WTC11 (cell line): ENCODE data around the gene PKP1. TPM values are rescaled to one million over a fixed set of nuclear protein-coding genes. Genes with fewer than 3 reads are reported as not detected.

Source experiments
- ATAC-seq: fragments of 200-7000 bp; cut with Tn5 transposase; 2 replicates; pipeline ENCODE4 v1.10.0; 2021; ENCODE audit warnings: mild to moderate bottlenecking, moderate library complexity
- CTCF ChIA-PET: fragments of 300-600 bp; sonication (Branson Sonifier 250); formaldehyde crosslinking; loops from one replicate; lab custom pipeline; 2021; ENCODE audit warnings: antibody characterized with exemption; lab: Charles Lee
- POLR2A ChIA-PET: fragments of 350-600 bp; sonication (Branson Sonifier 250); formaldehyde crosslinking; loops from one replicate; lab custom pipeline; 2021; ENCODE audit warnings: antibody characterized with exemption; lab: Charles Lee
- DNase-seq: peaks from one replicate; pipeline ENCODE4 v3.0.0; 2021; ENCODE audit warnings: low spot score
- H3K27ac Mint-ChIP-seq: 2 replicates; pipeline ENCODE4 v1.8.0; 2021; ENCODE audit warnings: mixed read lengths
- H3K27me3 Mint-ChIP-seq: 2 replicates; pipeline ENCODE4 v1.8.0; 2021; ENCODE audit warnings: low read depth, mild to moderate bottlenecking, moderate library complexity, mixed read lengths
- H3K36me3 Mint-ChIP-seq: 2 replicates; pipeline ENCODE4 v1.8.0; 2021; ENCODE audit warnings: mixed read lengths
- H3K4me1 Mint-ChIP-seq: 2 replicates; pipeline ENCODE4 v1.8.0; 2022; ENCODE audit warnings: mixed read lengths
- H3K4me3 Mint-ChIP-seq: 2 replicates; pipeline ENCODE4 v1.8.0; 2021; ENCODE audit warnings: mild to moderate bottlenecking, moderate library complexity, mixed read lengths
- H3K9me3 Mint-ChIP-seq: 2 replicates; pipeline ENCODE4 v1.8.0; 2021; ENCODE audit warnings: mixed read lengths
- CBFB ChIP-seq: sonication (generic); formaldehyde crosslinking; IDR thresholded peaks from 2 replicates; pipeline ENCODE4 v1.8.1; 2022; ENCODE audit warnings: mild to moderate bottlenecking, low read depth, missing genetic modification reagents
- CREB1 ChIP-seq: sonication (generic); formaldehyde crosslinking; IDR thresholded peaks from 2 replicates; pipeline ENCODE4 v1.8.0; 2023; ENCODE audit warnings: mild to moderate bottlenecking, missing genetic modification reagents
- ESRRA ChIP-seq: sonication (generic); formaldehyde crosslinking; IDR thresholded peaks from 2 replicates; pipeline ENCODE4 v1.8.1; 2022; ENCODE audit warnings: mild to moderate bottlenecking, missing genetic modification reagents, borderline replicate concordance
- FOXP1 ChIP-seq: sonication (generic); formaldehyde crosslinking; IDR thresholded peaks from 2 replicates; pipeline ENCODE4 v1.8.0; 2022; ENCODE audit warnings: missing genetic modification reagents, mild to moderate bottlenecking, moderate library complexity, borderline replicate concordance
- GABPB1 ChIP-seq: sonication (generic); formaldehyde crosslinking; IDR thresholded peaks from 2 replicates; pipeline ENCODE4 v1.8.1; 2023; ENCODE audit warnings: mild to moderate bottlenecking, missing genetic modification reagents
- GRHL2 ChIP-seq: fragments of 250-450 bp; sonication (Bioruptor Pico); IDR thresholded peaks from 2 replicates; pipeline ENCODE4 v1.8.0; 2022; ENCODE audit warnings: mild to moderate bottlenecking, moderate library complexity; ENCODE audit not compliant: insufficient replicate concordance, severe bottlenecking
- IRF2 ChIP-seq: sonication (generic); formaldehyde crosslinking; IDR thresholded peaks from 2 replicates; pipeline ENCODE4 v1.8.0; 2022; ENCODE audit warnings: low read depth, missing genetic modification reagents, borderline replicate concordance
- JUN ChIP-seq: sonication (generic); formaldehyde crosslinking; IDR thresholded peaks from 2 replicates; pipeline ENCODE4 v1.8.0; 2023; ENCODE audit warnings: mild to moderate bottlenecking, missing genetic modification reagents
- KAT7 ChIP-seq: sonication (generic); formaldehyde crosslinking; IDR thresholded peaks from 2 replicates; pipeline ENCODE4 v1.8.1; 2023; ENCODE audit warnings: missing genetic modification reagents, mild to moderate bottlenecking, borderline replicate concordance
- MXD4 ChIP-seq: fragments of 250-450 bp; sonication (Bioruptor Pico); IDR thresholded peaks from 2 replicates; pipeline ENCODE4 v1.8.0; 2021; ENCODE audit warnings: mild to moderate bottlenecking, moderate library complexity, borderline replicate concordance
- NR2C2 ChIP-seq: sonication (generic); formaldehyde crosslinking; IDR thresholded peaks from 2 replicates; pipeline ENCODE4 v1.8.0; 2022; ENCODE audit warnings: mild to moderate bottlenecking, missing genetic modification reagents
- RELA ChIP-seq: sonication (generic); formaldehyde crosslinking; IDR thresholded peaks from 2 replicates; pipeline ENCODE4 v1.8.1; 2022; ENCODE audit warnings: missing genetic modification reagents, mild to moderate bottlenecking, borderline replicate concordance
- RORB ChIP-seq: fragments of 250-450 bp; sonication (Bioruptor Pico); IDR thresholded peaks from 2 replicates; pipeline ENCODE4 v1.9.0; 2021; ENCODE audit warnings: mild to moderate bottlenecking
- SP1 ChIP-seq: sonication (generic); formaldehyde crosslinking; conservative IDR thresholded peaks from 2 replicates; pipeline ENCODE4 v1.8.1; 2022; ENCODE audit warnings: missing genetic modification reagents
- TEAD1 ChIP-seq: sonication (generic); formaldehyde crosslinking; IDR thresholded peaks from 2 replicates; pipeline ENCODE4 v1.8.0; 2022; ENCODE audit warnings: mild to moderate bottlenecking, missing genetic modification reagents
- TEAD4 ChIP-seq: sonication (generic); formaldehyde crosslinking; IDR thresholded peaks from 2 replicates; pipeline ENCODE4 v1.8.0; 2022; ENCODE audit warnings: mild to moderate bottlenecking, missing genetic modification reagents
- TP53 ChIP-seq: sonication (generic); formaldehyde crosslinking; IDR thresholded peaks from 2 replicates; pipeline ENCODE4 v1.8.1; 2023; ENCODE audit warnings: mild to moderate bottlenecking, missing genetic modification reagents
- ZNF219 ChIP-seq: sonication (generic); formaldehyde crosslinking; IDR thresholded peaks from 2 replicates; pipeline ENCODE4 v1.8.0; 2023; ENCODE audit warnings: missing genetic modification reagents, mild to moderate bottlenecking, borderline replicate concordance
- ZNF396 ChIP-seq: fragments of 250-450 bp; sonication (Bioruptor Pico); IDR thresholded peaks from 2 replicates; pipeline ENCODE4 v1.8.0; 2021; ENCODE audit warnings: mild to moderate bottlenecking, moderate library complexity, borderline replicate concordance
- total RNA-seq: library from RNA; stranded (reverse); gene quantifications from 3 replicates; pipeline ENCODE4 v1.2.3, GENCODE V29; 2021
- TF ChIP-seq, protein P1 (sequence below): sonication (generic); formaldehyde crosslinking; IDR thresholded peaks from 2 replicates; pipeline ENCODE4 v1.8.0; 2022; ENCODE audit warnings: mild to moderate bottlenecking, missing genetic modification reagents
- TF ChIP-seq, protein P2 (sequence below): sonication (generic); formaldehyde crosslinking; IDR thresholded peaks from 2 replicates; pipeline ENCODE4 v1.8.1; 2022; ENCODE audit warnings: mild to moderate bottlenecking, moderate library complexity, missing genetic modification reagents
- TF ChIP-seq, protein P3 (sequence below): sonication (generic); formaldehyde crosslinking; IDR thresholded peaks from 2 replicates; pipeline ENCODE4 v1.8.1; 2023; ENCODE audit warnings: mild to moderate bottlenecking, missing genetic modification reagents, moderate library complexity
- TF ChIP-seq, protein P4 (sequence below): sonication (generic); formaldehyde crosslinking; IDR thresholded peaks from 2 replicates; pipeline ENCODE4 v1.8.1; 2023; ENCODE audit warnings: mild to moderate bottlenecking, missing genetic modification reagents
- TF ChIP-seq, protein P5 (sequence below): sonication (generic); formaldehyde crosslinking; IDR thresholded peaks from 2 replicates; pipeline ENCODE4 v1.8.0; 2023; ENCODE audit warnings: missing genetic modification reagents
- TF ChIP-seq, protein P6 (sequence below): sonication (generic); formaldehyde crosslinking; IDR thresholded peaks from 2 replicates; pipeline ENCODE4 v1.8.1; 2023; ENCODE audit warnings: mild to moderate bottlenecking, moderate library complexity, missing genetic modification reagents
- TF ChIP-seq, protein P7 (sequence below): fragments of 250-450 bp; sonication (Bioruptor Pico); IDR thresholded peaks from 2 replicates; pipeline ENCODE4 v2.1.2; 2022; ENCODE audit warnings: mild to moderate bottlenecking, moderate library complexity

Gene PKP1
- total RNA-seq, 1 experiment from 2014 or later = 0.24 TPM

DNA sequence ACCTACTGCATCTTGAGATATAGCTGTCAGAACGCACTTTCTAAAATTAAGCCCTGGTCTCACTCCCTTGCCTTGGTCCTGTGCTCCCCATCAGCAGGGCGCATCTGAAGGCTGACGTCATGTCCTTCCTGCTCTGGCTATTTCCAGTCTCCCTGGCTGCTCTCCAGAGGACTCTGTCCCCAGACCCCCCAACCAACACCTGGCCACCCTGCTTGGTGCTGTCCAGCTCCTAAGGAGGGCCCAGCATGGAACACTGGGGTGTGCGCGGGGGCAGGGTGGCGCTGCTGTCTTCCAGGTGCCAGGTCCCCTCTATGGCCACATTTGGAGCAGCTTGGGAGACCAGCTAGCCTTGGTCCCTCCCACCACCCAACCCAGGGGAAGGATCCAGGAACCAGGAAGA is 85.9 kb downstream of the PKP1 start (continued):
- TF ChIP-seq, protein P1, sequence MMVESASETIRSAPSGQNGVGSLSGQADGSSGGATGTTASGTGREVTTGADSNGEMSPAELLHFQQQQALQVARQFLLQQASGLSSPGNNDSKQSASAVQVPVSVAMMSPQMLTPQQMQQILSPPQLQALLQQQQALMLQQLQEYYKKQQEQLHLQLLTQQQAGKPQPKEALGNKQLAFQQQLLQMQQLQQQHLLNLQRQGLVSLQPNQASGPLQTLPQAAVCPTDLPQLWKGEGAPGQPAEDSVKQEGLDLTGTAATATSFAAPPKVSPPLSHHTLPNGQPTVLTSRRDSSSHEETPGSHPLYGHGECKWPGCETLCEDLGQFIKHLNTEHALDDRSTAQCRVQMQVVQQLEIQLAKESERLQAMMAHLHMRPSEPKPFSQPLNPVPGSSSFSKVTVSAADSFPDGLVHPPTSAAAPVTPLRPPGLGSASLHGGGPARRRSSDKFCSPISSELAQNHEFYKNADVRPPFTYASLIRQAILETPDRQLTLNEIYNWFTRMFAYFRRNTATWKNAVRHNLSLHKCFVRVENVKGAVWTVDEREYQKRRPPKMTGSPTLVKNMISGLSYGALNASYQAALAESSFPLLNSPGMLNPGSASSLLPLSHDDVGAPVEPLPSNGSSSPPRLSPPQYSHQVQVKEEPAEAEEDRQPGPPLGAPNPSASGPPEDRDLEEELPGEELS (CRISPR knock-in tag) = no peak
- TF ChIP-seq CREB1 (CRISPR knock-in tag) (no peak), JUN (CRISPR knock-in tag) (no peak), ZNF219 (CRISPR knock-in tag) (no peak), RORB (CRISPR knock-in tag) (no peak)
- TF ChIP-seq, protein P2, sequence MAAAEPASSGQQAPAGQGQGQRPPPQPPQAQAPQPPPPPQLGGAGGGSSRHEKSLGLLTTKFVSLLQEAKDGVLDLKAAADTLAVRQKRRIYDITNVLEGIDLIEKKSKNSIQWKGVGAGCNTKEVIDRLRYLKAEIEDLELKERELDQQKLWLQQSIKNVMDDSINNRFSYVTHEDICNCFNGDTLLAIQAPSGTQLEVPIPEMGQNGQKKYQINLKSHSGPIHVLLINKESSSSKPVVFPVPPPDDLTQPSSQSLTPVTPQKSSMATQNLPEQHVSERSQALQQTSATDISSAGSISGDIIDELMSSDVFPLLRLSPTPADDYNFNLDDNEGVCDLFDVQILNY = no peak

DNA sequence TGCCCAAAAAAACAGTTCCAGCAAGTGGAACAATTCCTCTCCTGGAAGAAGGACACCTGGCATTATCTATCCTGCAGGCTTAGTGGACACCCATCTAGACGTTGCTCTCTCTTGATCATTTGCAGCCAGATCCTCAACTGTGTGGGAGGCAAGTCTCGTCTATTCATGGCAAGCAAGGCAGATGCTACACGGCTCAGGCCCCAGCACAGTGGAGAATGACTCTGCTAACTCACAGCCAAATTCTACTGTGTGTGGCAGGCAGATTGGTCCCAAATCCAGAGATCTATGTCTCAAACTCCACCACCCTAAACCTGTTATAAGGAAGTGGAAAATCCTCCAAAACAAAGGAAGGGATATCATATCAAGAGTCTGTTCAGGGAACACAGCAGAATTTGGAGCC is 87.2 kb downstream of the PKP1 start:
- POLR2A ChIA-PET = no interaction called here
- 0 out of 2 replicates have a peak overlapping the region, but pooled peaks have one; percentile 15 for H3K27ac Mint-ChIP-seq

DNA sequence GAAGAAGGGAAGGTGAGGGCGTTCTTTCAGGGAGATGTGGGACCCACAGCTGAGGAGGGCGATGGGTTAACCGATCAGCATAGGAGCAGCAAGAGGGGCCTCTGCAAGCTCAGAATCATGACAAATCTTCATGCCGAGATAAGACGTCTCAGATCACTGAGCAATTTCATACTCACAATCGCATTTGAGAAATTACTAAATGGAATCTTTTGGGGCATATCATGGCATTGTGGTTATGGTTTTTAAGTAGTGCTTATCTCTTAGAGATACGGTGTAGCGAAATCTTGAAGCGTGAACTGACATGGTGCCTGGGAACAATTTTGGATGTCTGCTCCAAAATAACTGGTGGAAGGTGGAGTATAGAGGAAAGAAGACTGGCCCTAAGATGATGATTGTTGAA is 88.0 kb downstream of the PKP1 start:
- H3K36me3 Mint-ChIP-seq = no peaks in the 10 kb centered on the region
- DNase-seq (no peak), ATAC-seq (no peak)
- no peaks in the 10 kb centered on the region for H3K9me3 Mint-ChIP-seq
- H3K4me1 Mint-ChIP-seq = peaks cover 35% of the 10 kb centered on the region
- peaks cover 7% of the 10 kb centered on the region; the same call in 1 of the 2 replicates for H3K27me3 Mint-ChIP-seq
- CTCF ChIA-PET = interaction anchor here (1.0 to 2.6 kb wide), 5 partner anchors 9 to 111 kb away, joined by 3 to 13 read pairs (median 3); no protein-coding TSS in a partner anchor
- no peak overlapping the region for H3K4me3 Mint-ChIP-seq
- H3K27ac Mint-ChIP-seq = no peak overlapping the region; the same call in 1 of the 2 replicates
- POLR2A ChIA-PET = no interaction called here
- TF ChIP-seq, protein P3, sequence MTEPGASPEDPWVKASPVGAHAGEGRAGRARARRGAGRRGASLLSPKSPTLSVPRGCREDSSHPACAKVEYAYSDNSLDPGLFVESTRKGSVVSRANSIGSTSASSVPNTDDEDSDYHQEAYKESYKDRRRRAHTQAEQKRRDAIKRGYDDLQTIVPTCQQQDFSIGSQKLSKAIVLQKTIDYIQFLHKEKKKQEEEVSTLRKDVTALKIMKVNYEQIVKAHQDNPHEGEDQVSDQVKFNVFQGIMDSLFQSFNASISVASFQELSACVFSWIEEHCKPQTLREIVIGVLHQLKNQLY (CRISPR knock-in tag) = no peak
- TF ChIP-seq SP1 (CRISPR knock-in tag) = no peak
- no peak for TF ChIP-seq CBFB (CRISPR knock-in tag)
- no peak for TF ChIP-seq GRHL2 (CRISPR knock-in tag)
- no peak for TF ChIP-seq MXD4 (CRISPR knock-in tag)
- no peak for TF ChIP-seq ESRRA (CRISPR knock-in tag)
- TF ChIP-seq NR2C2 (CRISPR knock-in tag) = no peak
- no peak for TF ChIP-seq RELA (CRISPR knock-in tag)
- TF ChIP-seq, protein P4, sequence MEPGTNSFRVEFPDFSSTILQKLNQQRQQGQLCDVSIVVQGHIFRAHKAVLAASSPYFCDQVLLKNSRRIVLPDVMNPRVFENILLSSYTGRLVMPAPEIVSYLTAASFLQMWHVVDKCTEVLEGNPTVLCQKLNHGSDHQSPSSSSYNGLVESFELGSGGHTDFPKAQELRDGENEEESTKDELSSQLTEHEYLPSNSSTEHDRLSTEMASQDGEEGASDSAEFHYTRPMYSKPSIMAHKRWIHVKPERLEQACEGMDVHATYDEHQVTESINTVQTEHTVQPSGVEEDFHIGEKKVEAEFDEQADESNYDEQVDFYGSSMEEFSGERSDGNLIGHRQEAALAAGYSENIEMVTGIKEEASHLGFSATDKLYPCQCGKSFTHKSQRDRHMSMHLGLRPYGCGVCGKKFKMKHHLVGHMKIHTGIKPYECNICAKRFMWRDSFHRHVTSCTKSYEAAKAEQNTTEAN (CRISPR knock-in tag) = no peak
- TF ChIP-seq, protein P5, sequence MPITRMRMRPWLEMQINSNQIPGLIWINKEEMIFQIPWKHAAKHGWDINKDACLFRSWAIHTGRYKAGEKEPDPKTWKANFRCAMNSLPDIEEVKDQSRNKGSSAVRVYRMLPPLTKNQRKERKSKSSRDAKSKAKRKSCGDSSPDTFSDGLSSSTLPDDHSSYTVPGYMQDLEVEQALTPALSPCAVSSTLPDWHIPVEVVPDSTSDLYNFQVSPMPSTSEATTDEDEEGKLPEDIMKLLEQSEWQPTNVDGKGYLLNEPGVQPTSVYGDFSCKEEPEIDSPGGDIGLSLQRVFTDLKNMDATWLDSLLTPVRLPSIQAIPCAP (CRISPR knock-in tag) = no peak
- TF ChIP-seq KAT7 = no peak

More for the DNA sequence above, 87.2 kb downstream of the PKP1 start:
- Mint-ChIP-seq H3K27me3 (peaks cover 7% of the 10 kb centered on the region; the same call in 1 of the 2 replicates), H3K4me1 (peaks cover 27% of the 10 kb centered on the region), H3K4me3 (no peak overlapping the region), H3K9me3 (no peaks in the 10 kb centered on the region), H3K36me3 (no peaks in the 10 kb centered on the region)
- ATAC-seq = no peak
- TF ChIP-seq ZNF396 (CRISPR knock-in tag) = no peak
- TF ChIP-seq, protein P5 (CRISPR knock-in tag) = no peak
- TF ChIP-seq FOXP1 (CRISPR knock-in tag) = no peak
- no peak for TF ChIP-seq TP53 (CRISPR knock-in tag)
- no peak for TF ChIP-seq TEAD4 (CRISPR knock-in tag)
- TF ChIP-seq ZNF219 (CRISPR knock-in tag) = no peak
- no peak for TF ChIP-seq IRF2 (CRISPR knock-in tag)
- TF ChIP-seq, protein P6, sequence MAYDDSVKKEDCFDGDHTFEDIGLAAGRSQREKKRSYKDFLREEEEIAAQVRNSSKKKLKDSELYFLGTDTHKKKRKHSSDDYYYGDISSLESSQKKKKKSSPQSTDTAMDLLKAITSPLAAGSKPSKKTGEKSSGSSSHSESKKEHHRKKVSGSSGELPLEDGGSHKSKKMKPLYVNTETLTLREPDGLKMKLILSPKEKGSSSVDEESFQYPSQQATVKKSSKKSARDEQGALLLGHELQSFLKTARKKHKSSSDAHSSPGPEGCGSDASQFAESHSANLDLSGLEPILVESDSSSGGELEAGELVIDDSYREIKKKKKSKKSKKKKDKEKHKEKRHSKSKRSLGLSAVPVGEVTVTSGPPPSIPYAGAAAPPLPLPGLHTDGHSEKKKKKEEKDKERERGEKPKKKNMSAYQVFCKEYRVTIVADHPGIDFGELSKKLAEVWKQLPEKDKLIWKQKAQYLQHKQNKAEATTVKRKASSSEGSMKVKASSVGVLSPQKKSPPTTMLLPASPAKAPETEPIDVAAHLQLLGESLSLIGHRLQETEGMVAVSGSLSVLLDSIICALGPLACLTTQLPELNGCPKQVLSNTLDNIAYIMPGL (CRISPR knock-in tag) = no peak
- no peak for TF ChIP-seq GABPB1
- TF ChIP-seq TEAD1 (CRISPR knock-in tag) = no peak
- TF ChIP-seq, protein P7, sequence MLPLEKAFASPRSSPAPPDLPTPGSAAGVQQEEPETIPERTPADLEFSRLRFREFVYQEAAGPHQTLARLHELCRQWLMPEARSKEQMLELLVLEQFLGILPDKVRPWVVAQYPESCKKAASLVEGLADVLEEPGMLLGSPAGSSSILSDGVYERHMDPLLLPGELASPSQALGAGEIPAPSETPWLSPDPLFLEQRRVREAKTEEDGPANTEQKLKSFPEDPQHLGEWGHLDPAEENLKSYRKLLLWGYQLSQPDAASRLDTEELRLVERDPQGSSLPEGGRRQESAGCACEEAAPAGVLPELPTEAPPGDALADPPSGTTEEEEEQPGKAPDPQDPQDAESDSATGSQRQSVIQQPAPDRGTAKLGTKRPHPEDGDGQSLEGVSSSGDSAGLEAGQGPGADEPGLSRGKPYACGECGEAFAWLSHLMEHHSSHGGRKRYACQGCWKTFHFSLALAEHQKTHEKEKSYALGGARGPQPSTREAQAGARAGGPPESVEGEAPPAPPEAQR (CRISPR knock-in tag) = no peak
- CTCF ChIA-PET = interaction anchor here (1.0 to 2.6 kb wide), 2 partner anchors 9 to 78 kb away, joined by 3 to 13 read pairs; no protein-coding TSS in a partner anchor
- no peak for DNase-seq
